Measurements from ENCODE around the gene GZMB. TPM values are rescaled to one million over a fixed set of nuclear protein-coding genes. Genes with fewer than 3 reads are reported as not detected.

GZMB gene
- polyA plus RNA-seq, 5 donors = 0.70 to 2.2 (median 1.1) TPM

Other genes with a start within 250 kb of the GZMB start
- gene NYNRIN, start 235.2 kb downstream of the GZMB start, polyA plus RNA-seq (ENCODE audit: insufficient read depth in 1 of 5, insufficient read length in 5 of 5, low replicate concordance in 1 of 5) = 100 to 1,000 TPM in 2 of 5 donors, 10 to 100 TPM in 3; 78.3 to 109 (median 88.7) TPM
- 1 to 10 TPM; 2.6 to 4.0 (median 3.6) TPM for gene CBLN3, start 204.5 kb downstream of the GZMB start, polyA plus RNA-seq (ENCODE audit: insufficient read depth in 1 of 5, insufficient read length in 5 of 5, low replicate concordance in 1 of 5)
- 10 to 100 TPM; 41.3 to 53.1 (median 50.2) TPM for gene KHNYN, start 204.2 kb downstream of the GZMB start, polyA plus RNA-seq (ENCODE audit: insufficient read depth in 1 of 5, insufficient read length in 5 of 5, low replicate concordance in 1 of 5)
- 10 to 100 TPM; 37.5 to 61.9 (median 48.8) TPM for gene SDR39U1, start 191.4 kb downstream of the GZMB start, polyA plus RNA-seq (ENCODE audit: insufficient read depth in 1 of 5, insufficient read length in 5 of 5, low replicate concordance in 1 of 5)
- under 1 TPM in 2 of 5 donors, not detected in 3; 0.26 to 0.49 TPM for gene CMA1, start 125.9 kb downstream of the GZMB start, polyA plus RNA-seq (ENCODE audit: insufficient read depth in 1 of 5, insufficient read length in 5 of 5, low replicate concordance in 1 of 5)
- 1 to 10 TPM in 4 of 5 donors, under 1 TPM in 1; 0.66 to 2.1 (median 1.4) TPM for gene CTSG, start 57.9 kb downstream of the GZMB start, polyA plus RNA-seq (ENCODE audit: insufficient read depth in 1 of 5, insufficient read length in 5 of 5, low replicate concordance in 1 of 5)
- 1 to 10 TPM in 2 of 5 donors, under 1 TPM in 2, not detected in 1; 0.41 to 1.5 (median 0.99) TPM for gene GZMH, start 24.5 kb downstream of the GZMB start, polyA plus RNA-seq (ENCODE audit: insufficient read depth in 1 of 5, insufficient read length in 5 of 5, low replicate concordance in 1 of 5)

Data from right lung (tissue), 5 donors.